Measurements from ENCODE around the gene ZPBP2. TPM values are rescaled to one million over a fixed set of nuclear protein-coding genes. Genes with fewer than 3 reads are reported as not detected.

Gene ZPBP2
- total RNA-seq, 4 donors from 2014 or later: not detected

GRCh38 chr17:39926588-39927100 is 58.6 kb downstream of the ZPBP2 start:
- peak overlapping the region; percentile 80 to 92 (median 91) for H3K4me3 ChIP-seq
- H3K4me1 ChIP-seq: peaks cover 42 to 56% (median 47%) of the 10 kb centered on the region in 4 donors
- no peaks in the 10 kb centered on the region for H3K9me3 ChIP-seq
- peaks cover 22 to 27% (median 24%) of the 10 kb centered on the region in 4 donors for H3K36me3 ChIP-seq
- 17% methylated on average over 2 of the region's 15 CpGs for WGBS
- intact Hi-C loops (cut with DNase I): loop anchor here (2.0 kb wide), 1 partner anchor 54 kb away; the partner anchor contains the start of gene PSMD3
- H3K27ac ChIP-seq (replicated peaks in 1 of 4): peak overlapping the region; percentile 89 to 94 (median 93)
- no peaks in the 10 kb centered on the region for H3K27me3 ChIP-seq
- DNase-seq (ENCODE audit: extremely low spot score): no peak
- no peak for TF ChIP-seq EP300 (IDR thresholded peaks at IDR 0.05)
- no peak for TF ChIP-seq POLR2A (IDR thresholded peaks at IDR 0.05; ENCODE audit: low read depth)
- no peak for TF ChIP-seq POLR2AphosphoS5 (IDR thresholded peaks at IDR 0.05)
- no peak for TF ChIP-seq CTCF (IDR thresholded peaks at IDR 0.05)

Small RNAs within 50 kb of the gene (small RNA-seq; reads per million reads assigned to genes)
- 0 reads per million in 3 donors for gene AC090844.1

Other genes starting within 250 kb of the ZPBP2 start
- gene PPP1R1B, start 241.2 kb upstream of the ZPBP2 start, total RNA-seq: 10 to 100 TPM in 2 of 4 donors, 1 to 10 TPM in 2; 4.9 to 14.8 (median 9.8) TPM
- 10 to 100 TPM; 27.5 to 47.3 (median 38.6) TPM for gene STARD3, start 231.1 kb upstream of the ZPBP2 start, total RNA-seq
- gene TCAP, start 202.9 kb upstream of the ZPBP2 start, total RNA-seq: 1 to 10 TPM in 3 of 4 donors, under 1 TPM in 1; 0.99 to 2.1 (median 1.3) TPM
- gene PNMT, start 199.7 kb upstream of the ZPBP2 start, total RNA-seq: 10 to 100 TPM in 3 of 4 donors, 1 to 10 TPM in 1; 9.4 to 14.3 (median 10.6) TPM
- 1 to 10 TPM; 6.2 to 9.4 (median 8.5) TPM for gene PGAP3, start 180.1 kb upstream of the ZPBP2 start, total RNA-seq
- gene ERBB2, start 168.1 kb upstream of the ZPBP2 start, total RNA-seq: 10 to 100 TPM; 36.8 to 67.7 (median 57.7) TPM
- gene MIEN1, start 137.7 kb upstream of the ZPBP2 start, total RNA-seq: 10 to 100 TPM; 47.0 to 57.3 (median 52.7) TPM
- gene GRB7, start 130.3 kb upstream of the ZPBP2 start, total RNA-seq: under 1 TPM; 0.23 to 0.83 (median 0.55) TPM
- 1 to 10 TPM in 2 of 4 donors, under 1 TPM in 2; 0.83 to 3.8 (median 1.3) TPM for gene IKZF3, start 3.9 kb upstream of the ZPBP2 start, total RNA-seq
- gene GSDMB, start 50.4 kb downstream of the ZPBP2 start, total RNA-seq: 1 to 10 TPM; 1.7 to 7.1 (median 2.7) TPM
- 10 to 100 TPM; 33.2 to 68.6 (median 45.9) TPM for gene ORMDL3, start 59.4 kb downstream of the ZPBP2 start, total RNA-seq
- not detected for gene LRRC3C, start 59.5 kb downstream of the ZPBP2 start, total RNA-seq
- under 1 TPM in 3 of 4 donors, not detected in 1; 0.11 to 0.99 (median 0.45) TPM for gene GSDMA, start 94.8 kb downstream of the ZPBP2 start, total RNA-seq
- gene PSMD3, start 112.6 kb downstream of the ZPBP2 start, total RNA-seq: 100 to 1,000 TPM in 1 of 4 donors, 10 to 100 TPM in 3; 58.1 to 117 (median 84.0) TPM
- gene CSF3, start 147.2 kb downstream of the ZPBP2 start, total RNA-seq: 10 to 100 TPM in 1 of 4 donors, under 1 TPM in 3; 0.32 to 19.4 (median 0.58) TPM
- gene MED24, start 186.2 kb downstream of the ZPBP2 start, total RNA-seq: 10 to 100 TPM; 33.6 to 43.6 (median 37.4) TPM
- 100 to 1,000 TPM in 2 of 4 donors, 10 to 100 TPM in 2; 69.7 to 112 (median 85.2) TPM for gene THRA, start 194.8 kb downstream of the ZPBP2 start, total RNA-seq
- 10 to 100 TPM in 3 of 4 donors, 1 to 10 TPM in 1; 6.1 to 24.2 (median 14.5) TPM for gene NR1D1, start 232.4 kb downstream of the ZPBP2 start, total RNA-seq